NOMO-1 (cell line): Measurements from ENCODE around the gene ZDHHC20.
"Not testable (repeated sequence)": the region's sequence is repeated elsewhere in the genome, so short reads cannot be mapped to it uniquely, and the experiment has no call there.

ENCODE experiments used
- DNase-seq, 2 experiments: peaks; one replicate each; lab custom pipeline; 2025; ENCODE audit not compliant: unreplicated experiment in 2 of 2; lab: John Stamatoyannopoulos, UW

Gene ZDHHC20

DNA sequence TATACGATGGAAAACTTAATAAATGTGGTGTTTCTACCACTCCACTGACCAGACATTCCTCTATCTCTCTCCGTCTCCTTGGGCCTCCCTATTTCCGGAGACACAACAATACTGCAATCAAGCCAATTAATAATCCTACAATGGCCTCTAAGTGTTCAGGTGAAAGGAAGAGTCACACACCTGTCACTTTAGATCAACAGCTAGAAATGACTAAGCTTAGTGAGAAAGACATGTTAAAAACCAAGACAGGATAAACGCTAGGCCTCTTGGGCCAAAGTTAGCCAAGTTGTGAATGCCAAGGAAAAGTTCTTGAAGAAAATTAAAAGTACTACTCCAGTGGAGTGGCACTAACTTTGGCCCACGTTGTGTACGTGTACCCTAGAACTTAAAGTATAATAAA lies 22.5 kb downstream of the ZDHHC20 start:
- DNase-seq: no peak

DNA sequence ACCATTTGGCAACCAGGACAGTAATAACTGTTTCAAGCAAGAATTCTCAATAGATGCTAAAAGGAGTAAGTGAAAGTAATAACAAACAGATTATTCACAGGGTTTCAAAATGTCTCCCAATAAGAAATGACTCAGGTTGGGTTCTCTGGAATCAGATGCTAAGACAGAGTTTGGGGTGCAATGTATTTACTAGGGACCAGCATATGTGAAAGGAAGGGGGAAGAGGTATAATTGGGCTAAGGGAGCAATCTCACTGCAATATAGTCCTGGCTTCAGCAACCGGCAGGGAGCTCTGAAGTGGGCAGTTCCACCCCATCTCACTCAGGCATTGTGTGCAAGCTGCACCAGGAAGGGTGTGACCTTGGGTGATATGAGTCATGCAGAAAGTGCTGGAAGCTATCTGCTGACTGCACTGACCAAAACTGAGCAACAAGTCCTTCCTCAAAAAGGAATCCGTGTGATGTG lies 23.4 kb downstream of the ZDHHC20 start:
- peak; percentile 86 to 88 for DNase-seq

DNA sequence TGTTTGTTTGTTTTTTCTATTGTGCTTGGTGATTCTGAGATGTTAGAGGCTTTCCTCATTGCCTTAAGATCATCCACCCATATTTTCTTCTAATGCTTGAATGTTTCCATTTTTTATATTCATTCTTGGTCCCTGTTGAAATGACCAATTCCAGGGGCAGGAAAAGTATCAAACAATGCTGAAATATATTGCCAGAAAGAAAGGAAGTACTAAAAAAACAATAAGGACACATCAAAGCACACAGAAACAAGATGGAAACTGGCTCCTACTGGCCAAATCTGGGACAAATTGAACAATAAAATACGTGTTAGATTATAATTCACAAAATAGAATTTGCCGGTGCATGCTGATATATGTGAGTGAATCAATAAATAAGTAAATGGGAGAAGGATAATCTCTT lies 23.9 kb downstream of the ZDHHC20 start:
- no peak for DNase-seq

DNA sequence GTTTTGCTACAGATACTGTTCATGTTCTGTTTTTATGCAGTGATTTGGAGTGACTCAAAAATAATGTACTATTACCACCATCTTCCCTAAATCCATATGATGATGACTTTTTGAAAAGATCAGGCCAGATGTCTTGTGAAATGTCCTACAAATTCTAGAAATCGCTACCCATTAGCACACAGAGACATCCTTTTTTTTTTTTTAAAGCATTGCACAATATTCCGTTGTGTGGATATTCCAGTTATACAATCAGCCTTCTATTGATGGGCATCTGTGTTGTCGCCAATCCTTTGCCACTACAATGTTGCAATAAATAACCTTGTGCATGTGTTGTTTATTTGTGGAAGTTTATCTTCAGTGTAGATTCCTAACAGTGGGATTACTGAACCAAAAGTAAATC lies 24.5 kb downstream of the ZDHHC20 start:
- DNase-seq: peak; percentile 75 to 82

DNA sequence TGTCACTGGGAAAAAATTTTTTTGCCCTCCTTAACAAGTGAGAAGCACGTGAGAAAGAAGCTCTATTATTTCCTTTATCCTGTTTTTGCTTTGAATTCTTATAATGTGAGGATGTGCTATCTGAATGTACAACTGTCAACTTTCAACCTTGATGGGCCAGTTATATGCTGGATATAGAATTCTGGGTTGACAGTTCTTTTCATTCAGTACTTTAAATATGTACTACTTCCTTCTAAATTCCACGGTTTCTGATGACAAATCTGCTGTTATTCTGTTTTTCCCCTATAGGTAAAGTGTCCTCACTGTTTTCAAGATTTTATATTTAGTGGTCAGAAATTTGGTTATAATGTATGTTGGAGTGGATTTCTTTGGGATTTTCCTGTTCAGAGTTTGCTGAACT lies 29.9 kb downstream of the ZDHHC20 start:
- no peak for DNase-seq

DNA sequence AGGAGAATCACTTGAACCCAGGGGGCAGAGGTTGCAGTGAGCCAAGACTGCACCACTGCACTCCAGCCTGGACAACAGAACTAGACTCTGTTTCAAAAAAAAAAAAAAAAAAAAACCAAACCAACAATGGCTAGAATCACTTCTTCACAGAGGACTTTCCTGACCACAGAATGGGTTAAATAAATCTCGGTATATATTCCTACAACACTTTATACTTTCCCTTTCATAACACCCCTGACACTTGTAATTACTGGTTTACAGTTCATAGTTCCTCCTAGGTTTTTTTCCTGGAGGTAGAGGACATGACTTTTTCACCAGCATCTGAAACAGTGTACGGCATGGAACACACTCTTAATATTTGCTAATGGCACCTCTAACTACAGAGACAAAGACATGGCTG lies 31.4 kb downstream of the ZDHHC20 start:
- DNase-seq: no peak

DNA sequence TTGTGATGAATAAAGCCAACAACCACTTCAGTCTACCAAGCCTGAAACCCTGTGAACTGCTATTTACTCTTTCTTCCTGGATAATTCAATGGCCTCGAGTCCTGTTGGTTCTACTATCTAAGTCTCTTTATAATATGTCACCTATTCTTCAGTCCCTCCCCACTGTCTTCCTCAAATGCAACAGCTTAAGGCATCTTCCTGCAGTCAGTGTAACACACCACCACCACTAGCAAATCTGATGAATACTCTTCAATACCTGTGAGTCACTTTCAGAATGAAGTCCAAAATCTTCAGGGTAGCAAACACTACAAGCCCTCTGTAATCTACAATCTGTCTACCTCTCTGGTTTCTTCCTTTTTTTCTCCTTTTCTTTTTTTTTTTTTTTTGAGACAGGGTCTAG lies 32.9 kb downstream of the ZDHHC20 start:
- no peak for DNase-seq

DNA sequence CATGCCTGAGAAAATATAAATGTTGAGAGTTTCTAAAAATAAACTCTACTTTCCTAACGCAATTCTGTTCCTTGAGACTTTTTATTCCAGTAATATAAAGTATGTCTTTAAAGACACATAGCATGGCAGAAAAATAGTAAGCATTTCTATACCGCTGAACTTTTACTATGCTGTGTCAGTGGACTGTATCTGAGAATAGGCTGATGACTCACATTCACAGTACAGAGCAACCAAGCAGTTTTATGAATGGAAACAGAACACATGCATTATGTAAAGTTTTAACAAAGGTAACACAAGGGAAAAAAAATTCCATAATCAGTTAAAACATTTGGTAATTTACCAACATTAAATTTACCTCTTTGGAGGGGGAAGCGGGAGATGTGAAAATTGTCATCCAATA lies 38.4 kb downstream of the ZDHHC20 start:
- no peak for DNase-seq

DNA sequence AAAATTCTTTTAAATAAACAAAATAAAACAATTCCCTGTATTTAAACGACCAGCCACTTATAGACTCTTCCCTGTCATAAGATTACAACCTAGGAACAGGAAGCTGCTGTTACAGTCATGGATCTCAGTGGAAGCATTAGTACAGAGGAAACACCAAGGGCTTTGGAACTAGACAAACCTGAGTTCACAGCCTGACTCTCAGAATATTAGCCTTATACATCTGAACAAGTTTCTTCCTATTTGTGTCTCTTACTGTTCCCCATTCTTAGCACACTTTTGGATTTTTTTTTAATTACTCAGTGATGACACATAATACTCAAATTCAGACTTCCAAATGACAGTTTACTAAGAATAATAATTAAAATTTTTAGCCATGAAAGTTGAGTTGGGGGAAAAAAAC lies 46.1 kb downstream of the ZDHHC20 start:
- DNase-seq: no peak

DNA sequence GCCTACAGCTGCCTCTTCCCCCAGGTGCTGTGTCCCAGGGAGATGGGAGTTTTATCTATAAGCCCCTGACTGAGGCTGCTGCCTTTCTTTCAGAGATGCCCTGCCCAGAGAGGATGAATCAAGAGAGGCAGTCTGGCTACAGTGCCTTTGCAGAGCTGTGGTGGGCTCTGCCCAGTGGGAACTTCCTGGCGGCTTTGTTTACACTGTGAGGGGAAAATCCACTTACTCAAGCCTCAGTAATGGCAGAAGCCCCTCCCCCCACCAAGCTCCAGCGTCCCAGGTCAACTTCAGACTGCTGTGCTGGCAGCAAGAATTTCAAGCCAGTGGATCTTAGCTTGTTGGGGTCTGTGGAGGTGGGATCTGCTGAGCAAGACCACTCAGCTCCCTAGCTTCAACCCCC lies 48.6 kb downstream of the ZDHHC20 start:
- DNase-seq: not testable (repeated sequence)

DNA sequence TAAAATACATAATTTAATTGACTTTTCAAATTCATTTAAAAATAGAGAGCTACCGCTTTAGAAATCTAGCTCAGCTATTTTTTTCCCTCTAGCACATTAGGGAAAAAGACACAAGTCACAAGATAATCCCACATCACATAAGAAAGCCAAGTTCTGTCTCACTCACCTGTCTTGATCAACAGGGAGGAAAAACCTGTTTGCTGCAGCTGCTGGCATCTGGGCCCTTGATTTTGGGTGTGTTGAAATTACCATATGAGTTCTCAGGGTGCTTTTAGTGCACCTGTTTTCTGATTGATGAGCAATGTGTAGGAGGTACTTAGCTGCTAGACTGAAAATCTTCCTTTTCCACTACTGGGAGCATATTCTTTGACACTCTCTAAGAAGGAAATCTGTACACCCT lies 53.8 kb downstream of the ZDHHC20 start:
- no peak for DNase-seq

DNA sequence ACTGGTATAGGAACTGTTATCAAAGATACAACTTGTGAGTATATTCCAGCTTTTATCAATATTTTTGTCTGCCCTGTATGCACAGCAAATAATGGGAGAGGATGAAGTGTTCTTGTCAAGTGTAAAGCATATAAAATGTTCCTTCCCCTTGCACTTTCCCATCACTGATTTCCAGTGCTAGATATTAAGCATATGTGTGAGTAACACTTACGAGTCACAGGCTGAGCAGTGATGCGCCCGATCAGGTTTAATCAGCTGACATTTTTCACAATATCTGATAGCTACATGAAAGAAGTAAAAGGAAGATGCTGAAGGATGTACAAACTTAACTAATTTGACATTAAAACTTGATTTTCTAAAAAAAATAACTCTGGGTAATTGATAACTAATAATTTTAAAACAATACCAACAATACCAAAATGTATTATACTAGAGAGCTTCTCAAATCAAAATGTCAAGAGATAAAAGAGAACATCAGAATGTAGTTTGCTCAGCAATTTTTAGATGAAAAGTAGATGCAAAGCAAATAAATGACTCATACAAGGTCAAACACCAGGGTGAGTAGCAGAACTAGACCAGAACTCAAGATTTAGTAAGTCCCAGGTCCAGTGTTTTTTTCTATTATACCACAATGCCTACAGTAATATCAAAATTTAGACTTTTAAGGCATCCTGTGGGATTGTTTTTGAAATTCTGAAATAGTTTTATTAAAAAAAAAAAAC lies 56.4 kb downstream of the ZDHHC20 start:
- no peak for DNase-seq

DNA sequence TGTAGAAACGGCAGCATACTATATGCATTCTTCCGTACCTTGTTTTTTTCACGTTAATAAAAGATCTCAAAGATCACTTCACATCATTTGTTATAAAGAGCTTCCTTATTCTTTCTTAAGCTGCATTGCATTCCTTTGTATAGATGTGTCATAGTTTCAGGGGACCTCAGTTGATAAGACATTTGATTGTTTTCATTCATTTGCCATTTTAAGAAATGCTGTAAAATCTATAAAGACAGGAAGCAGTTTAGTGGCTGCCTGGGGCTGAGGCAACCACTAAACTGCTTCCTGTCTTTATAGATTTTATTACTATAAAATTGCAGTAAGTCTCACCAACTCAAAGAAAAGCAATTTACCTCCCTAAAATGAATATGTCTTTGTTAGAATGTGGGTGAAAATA lies 59.4 kb downstream of the ZDHHC20 start:
- DNase-seq: peak; percentile 69 to 83

DNA sequence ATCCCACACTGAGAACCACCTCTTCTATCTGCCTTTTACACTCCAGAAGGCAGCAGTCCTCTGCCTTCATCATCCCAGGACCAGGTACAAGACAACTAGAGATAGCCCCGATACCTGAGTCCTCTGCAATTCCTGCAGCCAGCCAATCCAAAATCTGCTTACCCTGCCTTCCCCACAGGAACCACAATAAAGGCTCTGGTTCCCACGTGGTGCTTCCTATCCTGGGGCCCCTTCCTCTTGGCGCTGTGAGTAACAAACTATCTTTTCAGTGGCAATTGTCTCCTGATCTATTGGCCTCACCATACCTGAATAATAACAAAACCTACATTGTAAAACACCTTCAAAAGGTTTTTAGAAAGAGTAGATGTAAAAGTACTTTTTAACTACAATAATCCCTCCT lies 63.1 kb downstream of the ZDHHC20 start:
- peak; percentile 12 to 20 for DNase-seq

DNA sequence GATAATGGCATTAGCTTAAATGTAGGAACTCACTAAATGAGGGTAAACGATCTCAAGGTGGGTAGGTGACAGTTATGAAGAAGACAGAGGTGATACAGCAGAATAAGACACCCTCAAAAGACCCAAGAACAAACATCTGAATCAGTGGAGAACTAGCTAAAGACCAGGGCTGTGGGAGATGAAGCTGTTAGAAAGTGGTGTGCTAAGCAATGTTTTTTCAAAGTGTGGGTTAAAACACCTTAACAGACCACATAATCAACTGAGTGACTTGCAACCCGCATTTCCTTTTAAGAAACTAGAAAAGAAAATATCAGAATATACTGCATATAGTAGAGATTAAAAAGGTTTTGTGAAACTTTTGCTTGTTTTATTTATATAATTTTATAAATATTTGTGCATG lies 70.0 kb downstream of the ZDHHC20 start:
- DNase-seq: no peak

DNA sequence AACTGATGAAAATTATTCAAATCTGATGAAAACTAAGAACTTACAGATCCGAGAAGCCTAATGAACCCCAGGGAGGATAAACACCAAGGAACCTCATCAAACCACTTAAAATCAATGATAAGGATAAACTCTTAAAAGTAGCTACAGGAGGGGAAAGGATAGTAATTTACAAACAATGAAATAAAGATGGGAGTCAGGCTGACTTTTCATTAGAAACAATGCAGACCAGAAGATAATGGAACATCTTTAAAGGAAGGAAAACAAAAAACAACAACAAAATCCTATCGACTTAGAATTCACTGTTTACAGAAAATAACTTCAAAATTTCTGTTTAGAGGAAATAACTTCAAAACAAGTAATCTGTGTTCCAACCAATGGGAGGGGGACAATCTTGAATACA lies 73.4 kb downstream of the ZDHHC20 start:
- DNase-seq: no peak

DNA sequence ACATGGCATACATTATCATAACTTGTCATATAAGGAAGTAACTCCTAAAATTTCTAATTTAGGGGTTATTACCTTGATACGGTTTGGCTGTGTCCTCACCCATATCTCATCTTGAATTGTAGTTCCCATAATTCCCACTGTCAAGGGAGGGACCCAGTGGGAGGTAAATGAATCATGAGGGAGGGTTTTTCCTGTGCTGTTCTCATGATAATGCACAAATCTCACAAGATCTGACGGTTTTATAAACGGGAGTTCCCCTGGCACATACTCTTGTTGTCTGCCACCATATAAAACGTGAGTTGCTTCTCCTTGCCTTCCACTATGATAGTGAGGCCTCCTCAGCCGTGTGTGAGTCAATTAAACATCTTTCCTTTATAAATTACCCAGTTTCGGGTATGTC lies 76.0 kb downstream of the ZDHHC20 start:
- no peak for DNase-seq

DNA sequence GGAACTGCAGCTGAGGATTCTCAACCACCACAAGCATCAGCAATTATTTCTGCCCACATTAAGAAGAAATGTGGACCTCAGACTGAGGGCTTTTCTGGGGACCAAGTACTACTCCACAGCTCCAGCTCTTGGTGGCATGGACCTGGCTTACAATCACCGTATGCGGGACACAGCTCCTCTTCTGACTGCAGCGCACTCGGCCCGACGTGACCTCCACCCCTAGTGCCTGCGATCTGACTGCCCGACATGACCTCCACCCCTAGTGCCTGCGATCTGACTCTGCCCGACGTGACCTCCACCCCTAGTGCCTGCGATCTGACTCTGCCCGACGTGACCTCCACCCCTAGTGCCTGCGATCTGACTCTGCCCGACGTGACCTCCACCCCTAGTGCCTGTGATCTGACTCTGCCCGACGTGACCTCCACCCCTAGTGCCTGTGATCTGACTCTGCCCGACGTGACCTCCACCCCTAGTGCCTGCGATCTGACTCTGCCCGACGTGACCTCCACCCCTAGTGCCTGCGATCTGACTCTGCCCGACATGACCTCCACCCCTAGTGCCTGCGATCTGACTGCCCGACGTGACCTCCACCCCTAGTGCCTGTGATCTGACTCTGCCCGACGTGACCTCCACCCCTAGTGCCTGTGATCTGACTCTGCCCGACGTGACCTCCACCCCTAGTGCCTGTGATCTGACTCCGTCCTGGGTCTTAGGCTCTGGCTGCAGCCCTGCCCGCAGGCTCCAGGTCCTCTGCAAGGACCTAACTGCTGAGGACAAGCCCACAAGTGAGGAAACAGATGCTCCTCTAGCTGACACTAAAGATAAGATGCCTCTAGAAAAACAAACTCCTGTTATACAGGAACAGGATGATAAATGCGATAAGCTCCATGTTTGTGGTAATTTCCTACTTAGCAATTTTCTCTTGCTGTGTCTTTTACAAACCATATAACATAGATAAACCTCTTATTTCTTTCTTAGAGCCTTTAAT lies 81.8 kb downstream of the ZDHHC20 start:
- DNase-seq: not testable (repeated sequence)

DNA sequence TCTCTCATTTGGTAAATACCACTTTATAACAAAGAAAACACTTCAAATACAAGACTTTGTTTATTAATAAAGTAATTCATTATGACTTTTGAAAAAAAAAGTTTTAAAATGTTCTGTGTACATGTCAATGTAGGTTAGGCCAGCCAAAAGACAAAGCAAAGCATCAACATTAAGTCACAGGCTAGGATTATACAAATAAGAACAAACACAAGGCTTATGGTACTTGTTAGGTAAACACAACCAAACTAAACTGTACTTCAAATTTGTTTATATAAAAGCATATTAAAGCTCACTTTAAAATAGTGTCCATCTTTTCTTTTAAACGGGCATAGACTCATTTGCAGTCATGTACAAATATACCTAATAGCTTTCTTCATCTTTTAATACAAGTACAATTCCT lies 86.6 kb downstream of the ZDHHC20 start:
- no peak for DNase-seq

DNA sequence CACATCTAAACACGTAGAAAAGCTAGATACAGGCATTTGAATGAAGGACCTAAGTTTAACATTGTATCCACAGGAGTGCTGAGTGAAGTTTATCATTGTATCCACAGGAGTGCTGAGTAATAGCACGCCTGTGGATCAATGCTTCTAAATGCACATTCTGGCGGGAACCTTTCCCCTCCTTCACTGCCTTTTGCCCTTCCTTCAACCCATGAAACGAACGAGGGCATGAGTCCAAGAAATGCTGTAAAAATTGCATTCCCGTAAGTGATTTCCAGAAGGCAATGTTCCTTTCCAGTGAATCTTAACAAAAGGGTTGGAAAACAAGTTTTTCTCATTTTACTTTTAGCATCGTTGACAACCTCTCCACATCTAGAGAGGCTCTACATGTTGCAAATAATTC lies 88.1 kb downstream of the ZDHHC20 start:
- DNase-seq: no peak

DNA sequence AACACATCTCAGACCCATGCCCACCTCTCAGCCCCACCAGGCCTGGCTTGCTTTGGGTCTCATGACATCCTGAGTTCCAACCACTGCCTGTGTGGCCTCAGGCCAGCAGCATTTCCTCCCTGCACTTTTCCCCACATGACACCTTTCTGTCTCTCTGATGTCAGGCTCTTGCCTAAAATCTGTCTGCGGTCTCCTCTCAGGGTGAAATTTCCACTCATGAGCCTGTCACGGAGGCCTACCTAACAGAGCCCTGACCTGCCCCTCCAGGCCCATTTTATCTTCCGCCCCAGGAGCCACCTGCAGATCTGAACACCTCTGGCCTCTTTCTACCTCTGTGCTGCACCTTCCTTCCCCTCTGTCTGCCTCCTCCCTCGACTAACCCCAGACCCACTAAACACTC lies 93.5 kb downstream of the ZDHHC20 start:
- DNase-seq: no peak

DNA sequence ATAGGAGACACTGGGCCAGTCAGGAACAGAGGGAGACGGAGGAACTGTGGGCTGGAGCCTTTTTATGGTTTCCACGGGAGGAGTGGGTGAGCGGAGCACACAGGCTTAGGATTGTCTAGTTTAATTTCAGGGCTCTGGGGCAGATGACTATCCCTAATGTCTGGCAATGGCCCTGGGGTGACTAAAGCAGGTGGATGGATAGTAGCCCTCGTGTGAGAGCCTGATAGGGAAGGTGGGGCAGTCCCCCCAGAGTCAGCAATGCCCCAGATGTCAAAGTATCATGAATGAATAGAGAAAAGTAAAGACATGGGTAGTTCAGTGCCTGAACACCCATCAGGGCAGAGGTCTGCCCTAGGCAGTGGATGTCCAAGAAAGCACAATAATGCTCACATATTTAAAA lies 94.2 kb downstream of the ZDHHC20 start:
- no peak for DNase-seq
